Brain microvascular endothelial cell (primary cell): ENCODE measurements around the gene IGF2R.

Experiments used
- DNase-seq: peaks from one replicate; pipeline ENCODE4 v3.0.0-alpha.2; 2020
- H3K27ac ChIP-seq: fragments of 250-450 bp; sonication (Bioruptor Pico); 2 replicates; pipeline ENCODE4 v1.5.1; 2020; ENCODE audit warnings: mild to moderate bottlenecking, moderate library complexity
- H3K27me3 ChIP-seq: fragments of 250-450 bp; sonication (Bioruptor Pico); replicated peaks from 2 replicates; pipeline ENCODE4 v1.5.1; 2020; ENCODE audit warnings: mild to moderate bottlenecking
- H3K36me3 ChIP-seq: fragments of 250-450 bp; sonication (Bioruptor Pico); replicated peaks from 2 replicates; pipeline ENCODE4 v1.5.1; 2020; ENCODE audit warnings: mild to moderate bottlenecking
- H3K4me3 ChIP-seq: 2 replicates; pipeline ENCODE4 v1.5.1; 2011; ENCODE audit warnings: low read depth, mild to moderate bottlenecking, control low read depth, low read length, moderate library complexity
- CTCF ChIP-seq: IDR thresholded peaks from 2 replicates; pipeline ENCODE4 v1.5.1; 2011; ENCODE audit warnings: low read depth, mild to moderate bottlenecking, moderate library complexity, low read length, control low read depth, inconsistent platforms; ENCODE audit errors: missing control alignments
- in situ Hi-C: cut with HindIII; loops from 2 replicates; pipeline ENCODE4 v1.10.0; 2017; ENCODE audit warnings: low sequenced_read_pairs, low pct_ligation_motif_present

IGF2R gene

GRCh38 chr6:159957071-159957673 is 11.7 kb upstream of the IGF2R start:
- no peaks in the 10 kb centered on the region for H3K36me3 ChIP-seq
- no peak for DNase-seq
- no peak for TF ChIP-seq CTCF
- no peak overlapping the region for H3K27ac ChIP-seq
- in situ Hi-C loops = no loop called here
- no peaks in the 10 kb centered on the region for H3K27me3 ChIP-seq
- H3K4me3 ChIP-seq = no peak overlapping the region

- TF ChIP-seq CTCF = no peak
- H3K4me3 ChIP-seq = no peak overlapping the region
- no peak overlapping the region for H3K27ac ChIP-seq
- no peaks in the 10 kb centered on the region for H3K36me3 ChIP-seq
- in situ Hi-C loops = no loop called here
- H3K27me3 ChIP-seq = no peaks in the 10 kb centered on the region
- DNase-seq = no peak
Observed at GRCh38 chr6:159959165-159959975, 9.5 kb upstream of the IGF2R start.

- DNase-seq = no peak
- Histone ChIP-seq H3K4me3 (no peak overlapping the region), H3K27me3 (no peaks in the 10 kb centered on the region), H3K36me3 (no peaks in the 10 kb centered on the region), H3K27ac (no peak overlapping the region)
- no peak for TF ChIP-seq CTCF
- in situ Hi-C loops = no loop called here
Observed at GRCh38 chr6:159959976-159960384, 8.9 kb upstream of the IGF2R start.

- Histone ChIP-seq H3K27ac (no peak overlapping the region), H3K36me3 (no peaks in the 10 kb centered on the region), H3K4me3 (no peak overlapping the region), H3K27me3 (no peaks in the 10 kb centered on the region)
- no peak for TF ChIP-seq CTCF
- in situ Hi-C loops = no loop called here
- no peak for DNase-seq
Observed at GRCh38 chr6:159960485-159960884, 8.4 kb upstream of the IGF2R start.

- no peak for DNase-seq
- H3K27ac ChIP-seq = no peak overlapping the region
Observed at GRCh38 chr6:159961528-159961927, 7.4 kb upstream of the IGF2R start.

More at GRCh38 chr6:159961528-159961927, 7.4 kb upstream of the IGF2R start:
- TF ChIP-seq CTCF = no peak
- Histone ChIP-seq H3K4me3 (no peak overlapping the region), H3K36me3 (no peaks in the 10 kb centered on the region), H3K27me3 (no peaks in the 10 kb centered on the region)
- in situ Hi-C loops = no loop called here
